ENCODE results near the gene CAPZA1. TPM values are rescaled to one million over a fixed set of nuclear protein-coding genes. Genes with fewer than 3 reads are reported as not detected.

The CAPZA1 gene
- total RNA-seq, 1 donor from 2014 or later, result 311 TPM

GRCh38 chr1:112710586-112710985 lies 91.0 kb downstream of the CAPZA1 start:
- DNase-seq (ENCODE audit: low read depth), result no peak
- no peak overlapping the region for H3K4me3 ChIP-seq (ENCODE audit: low read depth, low read length)
- no peak for TF ChIP-seq CTCF (conservative IDR thresholded peaks at IDR 0.05; ENCODE audit: low read depth, low read length)

GRCh38 chr1:112711041-112711440 lies 91.4 kb downstream of the CAPZA1 start:
- TF ChIP-seq CTCF (conservative IDR thresholded peaks at IDR 0.05; ENCODE audit: low read depth, low read length), result no peak
- DNase-seq (ENCODE audit: low read depth), result no peak
- no peak overlapping the region for H3K4me3 ChIP-seq (ENCODE audit: low read depth, low read length)

GRCh38 chr1:112711670-112712069 lies 92.0 kb downstream of the CAPZA1 start:
- TF ChIP-seq CTCF (conservative IDR thresholded peaks at IDR 0.05; ENCODE audit: low read depth, low read length), result no peak
- DNase-seq (ENCODE audit: low read depth), result no peak
- no peak overlapping the region for H3K4me3 ChIP-seq (ENCODE audit: low read depth, low read length)

GRCh38 chr1:112712191-112712590 lies 92.6 kb downstream of the CAPZA1 start:
- no peak for TF ChIP-seq CTCF (conservative IDR thresholded peaks at IDR 0.05; ENCODE audit: low read depth, low read length)
- H3K4me3 ChIP-seq (ENCODE audit: low read depth, low read length), result no peak overlapping the region
- DNase-seq (ENCODE audit: low read depth), result no peak

GRCh38 chr1:112712701-112713128 lies 93.1 kb downstream of the CAPZA1 start:
- no peak overlapping the region for H3K4me3 ChIP-seq (ENCODE audit: low read depth, low read length)
- no peak for DNase-seq (ENCODE audit: low read depth)
- TF ChIP-seq CTCF (conservative IDR thresholded peaks at IDR 0.05; ENCODE audit: low read depth, low read length), result no peak

- no peak for TF ChIP-seq CTCF (conservative IDR thresholded peaks at IDR 0.05; ENCODE audit: low read depth, low read length)
- H3K4me3 ChIP-seq (ENCODE audit: low read depth, low read length), result peak overlapping the region; percentile 58
- no peak for DNase-seq (ENCODE audit: low read depth)
Observed at GRCh38 chr1:112713466-112714312, 94.1 kb downstream of the CAPZA1 start.
